ENCODE measurements around the gene TYMP.

The TYMP gene

DNA sequence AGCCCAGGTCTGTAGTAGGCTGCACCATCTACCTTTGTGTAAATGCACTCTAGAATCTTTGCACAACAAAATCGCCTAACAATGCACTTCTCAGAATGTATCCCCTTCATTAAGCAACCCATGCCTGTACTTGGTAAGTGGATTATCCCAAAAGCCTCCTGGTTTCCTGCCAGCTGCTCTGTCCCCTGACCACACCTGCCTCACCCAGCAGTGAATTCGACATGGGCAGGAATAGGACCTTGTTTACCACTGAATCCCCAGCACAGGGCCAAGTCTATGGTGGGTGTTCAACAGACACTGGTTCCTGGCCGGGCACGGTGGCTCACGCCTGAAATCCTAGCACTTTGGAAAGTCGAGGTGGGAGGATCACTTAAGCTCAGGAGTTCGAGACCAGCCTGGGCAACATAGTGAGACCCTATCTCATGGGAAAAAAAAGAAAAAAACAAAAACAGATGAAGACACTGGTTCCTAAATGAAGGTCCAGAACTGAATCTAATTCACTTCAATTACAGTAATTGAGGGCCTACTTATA lies 38.0 kb upstream of the TYMP start:
- Histone ChIP-seq H3K27me3 (replicated peaks) (no peaks in the 10 kb centered on the region), H3K36me3 (replicated peaks) (no peaks in the 10 kb centered on the region), H3K4me3 (ENCODE audit: low read depth, low read length) (no peak overlapping the region), H3K27ac (no peak overlapping the region)
- in situ Hi-C loops (cut with HindIII; ENCODE audit: low pct_ligation_motif_present, low sequenced_read_pairs) = no loop called here
- no peak for DNase-seq
- TF ChIP-seq, protein P1, sequence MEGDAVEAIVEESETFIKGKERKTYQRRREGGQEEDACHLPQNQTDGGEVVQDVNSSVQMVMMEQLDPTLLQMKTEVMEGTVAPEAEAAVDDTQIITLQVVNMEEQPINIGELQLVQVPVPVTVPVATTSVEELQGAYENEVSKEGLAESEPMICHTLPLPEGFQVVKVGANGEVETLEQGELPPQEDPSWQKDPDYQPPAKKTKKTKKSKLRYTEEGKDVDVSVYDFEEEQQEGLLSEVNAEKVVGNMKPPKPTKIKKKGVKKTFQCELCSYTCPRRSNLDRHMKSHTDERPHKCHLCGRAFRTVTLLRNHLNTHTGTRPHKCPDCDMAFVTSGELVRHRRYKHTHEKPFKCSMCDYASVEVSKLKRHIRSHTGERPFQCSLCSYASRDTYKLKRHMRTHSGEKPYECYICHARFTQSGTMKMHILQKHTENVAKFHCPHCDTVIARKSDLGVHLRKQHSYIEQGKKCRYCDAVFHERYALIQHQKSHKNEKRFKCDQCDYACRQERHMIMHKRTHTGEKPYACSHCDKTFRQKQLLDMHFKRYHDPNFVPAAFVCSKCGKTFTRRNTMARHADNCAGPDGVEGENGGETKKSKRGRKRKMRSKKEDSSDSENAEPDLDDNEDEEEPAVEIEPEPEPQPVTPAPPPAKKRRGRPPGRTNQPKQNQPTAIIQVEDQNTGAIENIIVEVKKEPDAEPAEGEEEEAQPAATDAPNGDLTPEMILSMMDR (IDR thresholded peaks at IDR 0.05; ENCODE audit: low read depth, low read length, missing control alignments) = no peak

- Histone ChIP-seq H3K36me3 (replicated peaks) (no peaks in the 10 kb centered on the region), H3K4me3 (ENCODE audit: low read depth, low read length) (no peak overlapping the region), H3K27me3 (replicated peaks) (no peaks in the 10 kb centered on the region), H3K27ac (no peak overlapping the region)
- TF ChIP-seq, protein P1 (IDR thresholded peaks at IDR 0.05; ENCODE audit: low read depth, low read length, missing control alignments) = no peak
- in situ Hi-C loops (cut with HindIII; ENCODE audit: low pct_ligation_motif_present, low sequenced_read_pairs) = no loop called here
- no peak for DNase-seq
Observed at GRCh38 chr22:50564289-50564688, 34.5 kb upstream of the TYMP start.

- H3K27me3 ChIP-seq (replicated peaks) = no peaks in the 10 kb centered on the region
- no peak overlapping the region for H3K27ac ChIP-seq
- in situ Hi-C loops (cut with HindIII; ENCODE audit: low pct_ligation_motif_present, low sequenced_read_pairs) = no loop called here
- no peak for DNase-seq
- TF ChIP-seq, protein P1 (IDR thresholded peaks at IDR 0.05; ENCODE audit: low read depth, low read length, missing control alignments) = no peak
- peak overlapping the region; percentile 58 for H3K4me3 ChIP-seq (ENCODE audit: low read depth, low read length)
- no peaks in the 10 kb centered on the region for H3K36me3 ChIP-seq (replicated peaks)
Observed at GRCh38 chr22:50563413-50564160, 33.8 kb upstream of the TYMP start.

DNA sequence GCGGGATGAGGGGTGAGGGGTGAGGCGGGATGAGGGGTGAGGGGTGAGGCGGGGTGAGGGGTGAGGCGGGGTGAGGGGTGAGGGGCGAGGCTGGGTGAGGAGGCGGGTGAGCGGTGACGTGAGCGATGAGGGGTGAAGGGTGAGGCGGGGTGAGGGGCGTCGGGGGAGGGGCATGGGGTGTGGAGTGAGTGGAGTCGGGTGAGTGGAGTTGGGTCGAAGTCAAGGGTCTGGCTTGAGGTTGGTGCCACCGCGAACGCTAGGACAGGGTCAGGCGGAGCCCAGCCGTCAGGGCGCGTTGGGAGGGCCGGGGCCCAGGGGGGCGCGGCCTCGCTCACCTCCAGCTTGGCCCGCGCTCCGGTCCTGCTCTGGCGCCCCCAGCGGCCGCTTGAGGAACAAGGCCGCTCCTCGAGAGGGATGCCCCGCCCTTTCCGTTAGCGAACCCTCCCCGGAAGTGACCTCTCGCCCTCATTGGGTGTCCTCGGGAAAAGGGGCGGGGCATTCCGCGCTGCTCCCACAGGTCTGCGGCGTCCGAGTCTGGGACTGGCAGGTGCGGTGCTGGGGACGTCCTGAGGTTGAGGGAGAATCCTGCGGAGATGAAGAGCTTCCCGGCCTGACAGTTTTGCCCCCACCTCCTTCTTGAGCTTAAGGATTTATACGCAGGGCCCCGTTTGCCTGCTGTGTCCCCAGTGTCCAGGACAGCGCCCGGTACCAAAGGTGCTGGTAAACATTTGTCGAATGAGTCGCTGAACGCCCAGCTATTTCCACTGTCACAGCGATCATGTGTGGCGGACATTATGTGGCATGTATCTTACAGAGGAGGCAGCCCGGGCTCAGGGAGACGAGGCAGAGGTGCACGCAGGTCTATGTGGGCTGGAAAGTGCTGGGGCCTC lies 33.0 kb upstream of the TYMP start, which contains the start of gene SYCE3:
TSS of gene SYCE3 (minus strand) at position 397 of the 890 bp plus-strand sequence. CDS start 6,514 bp downstream, outside the sequence.
- DNase-seq = peak; percentile 84
- H3K27ac ChIP-seq = no peak within 1 kb of the TSS
- no peaks in the 10 kb centered on the region for H3K36me3 ChIP-seq (replicated peaks)
- peak within 1 kb of the TSS; percentile 58 for H3K4me3 ChIP-seq (ENCODE audit: low read depth, low read length)
- H3K27me3 ChIP-seq (replicated peaks) = no peaks in the 10 kb centered on the region
- in situ Hi-C loops (cut with HindIII; ENCODE audit: low pct_ligation_motif_present, low sequenced_read_pairs) = no loop called here
- TF ChIP-seq, protein P1 (IDR thresholded peaks at IDR 0.05; ENCODE audit: low read depth, low read length, missing control alignments) = peak; percentile 80

GRCh38 chr22:50561401-50562358 lies 31.9 kb upstream of the TYMP start:
- in situ Hi-C loops (cut with HindIII; ENCODE audit: low pct_ligation_motif_present, low sequenced_read_pairs) = no loop called here
- H3K36me3 ChIP-seq (replicated peaks) = no peaks in the 10 kb centered on the region
- H3K27ac ChIP-seq = no peak overlapping the region
- TF ChIP-seq, protein P1 (IDR thresholded peaks at IDR 0.05; ENCODE audit: low read depth, low read length, missing control alignments) = no peak
- no peak overlapping the region for H3K4me3 ChIP-seq (ENCODE audit: low read depth, low read length)
- no peak for DNase-seq
- no peaks in the 10 kb centered on the region for H3K27me3 ChIP-seq (replicated peaks)
